ENCODE results near the gene ABHD17B.
"Not testable (repeated sequence)": the region's sequence is repeated elsewhere in the genome, so short reads cannot be mapped to it uniquely, and the experiment has no call there.

The ABHD17B gene

DNA sequence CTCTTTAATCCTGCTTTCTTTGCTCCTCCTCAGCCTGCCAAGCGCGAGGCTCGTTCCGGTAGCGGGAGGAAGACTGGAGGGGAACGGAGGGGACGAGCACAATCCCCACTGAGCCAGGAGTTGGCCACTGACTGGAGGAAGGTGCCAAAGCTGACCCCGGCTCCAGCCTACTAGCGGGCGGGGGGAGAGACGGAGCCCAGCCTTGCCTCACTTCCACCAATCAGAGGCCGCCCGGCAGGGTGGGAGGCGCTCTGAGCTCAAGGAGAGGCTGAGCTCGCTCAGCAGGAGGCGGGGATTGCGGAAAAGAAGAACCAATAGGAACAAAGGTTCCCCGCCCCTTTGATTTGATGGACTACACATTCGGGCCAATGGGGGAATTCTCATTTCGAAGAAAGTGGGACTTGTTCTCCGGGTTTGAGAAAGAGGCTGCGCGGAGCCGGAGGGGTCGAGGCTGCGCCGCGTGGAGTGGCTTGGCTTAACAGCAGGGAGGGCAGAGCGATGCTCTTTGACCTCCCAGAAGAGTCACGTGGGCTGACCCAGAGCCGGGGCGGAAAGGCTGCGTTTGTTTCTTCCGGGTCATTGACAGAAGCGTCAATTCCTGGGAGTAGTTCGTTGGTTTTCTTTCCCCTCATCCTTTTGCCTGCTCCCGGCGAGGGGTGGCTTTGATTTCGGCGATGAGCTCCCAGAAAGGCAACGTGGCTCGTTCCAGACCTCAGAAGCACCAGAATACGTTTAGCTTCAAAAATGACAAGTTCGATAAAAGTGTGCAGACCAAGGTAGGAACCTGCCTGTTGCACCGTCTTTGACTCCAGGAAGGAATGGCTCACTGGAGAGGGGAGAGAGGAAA is at the start of gene ABHD17B, which contains the start of gene C9orf85:
ABHD17B (minus strand) TSS at position 133 of the 847 bp plus-strand sequence. CDS start 36,113 bp downstream, outside the sequence.
C9orf85 (plus strand) TSS at position 579 of the 847 bp plus-strand sequence; CDS start at position 675, 96 bp downstream.
- DNase-seq = peak; percentile 100

DNA sequence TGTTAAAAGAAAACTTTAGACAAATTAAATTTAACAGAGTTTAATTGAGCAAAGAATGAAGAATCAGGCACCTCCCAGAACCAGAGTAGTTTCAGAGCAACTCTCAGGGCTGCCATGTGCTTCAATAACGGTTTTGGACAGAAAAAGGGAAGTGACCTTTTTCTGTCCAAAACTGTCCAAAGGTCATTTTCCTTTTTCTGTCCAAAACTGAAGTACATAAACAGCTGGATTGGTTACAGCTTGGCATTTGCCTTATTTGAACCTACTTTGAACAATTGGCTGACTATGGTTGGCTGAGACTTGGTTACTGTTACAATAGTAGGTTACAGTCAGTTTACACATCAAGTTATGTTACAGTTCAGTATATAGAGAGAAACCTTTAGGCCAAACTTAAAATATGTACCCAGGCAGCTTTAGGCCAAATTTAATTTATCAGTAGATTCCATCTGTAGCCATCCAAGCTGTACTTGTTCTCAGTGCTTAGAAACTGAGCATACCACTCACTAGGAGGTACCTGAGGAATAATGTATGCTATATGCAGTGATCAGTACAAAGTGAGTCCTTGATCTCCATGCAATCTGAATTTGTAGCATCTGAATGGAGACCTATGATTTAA is 44.4 kb upstream of the ABHD17B start:
- no peak for DNase-seq

DNA sequence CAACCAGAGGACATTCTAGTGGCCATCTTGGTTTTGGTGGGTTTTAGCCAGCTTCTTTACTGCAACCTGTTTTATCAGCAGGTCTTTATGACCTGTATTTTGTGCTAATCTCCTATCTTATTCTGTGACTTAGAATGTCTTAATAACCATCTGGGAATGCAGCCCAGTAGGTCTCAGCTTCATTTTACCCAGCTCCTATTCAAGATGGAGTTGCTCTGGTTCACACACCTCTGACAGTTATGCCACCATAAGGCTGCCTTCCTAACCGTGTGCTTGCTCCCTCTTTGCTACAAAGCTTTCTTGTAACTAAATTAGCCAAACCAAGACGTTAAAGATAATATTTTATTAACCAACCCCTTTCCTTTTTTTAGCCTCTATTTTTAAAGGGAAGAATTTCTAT is 43.7 kb upstream of the ABHD17B start:
- not testable (repeated sequence) for DNase-seq

DNA sequence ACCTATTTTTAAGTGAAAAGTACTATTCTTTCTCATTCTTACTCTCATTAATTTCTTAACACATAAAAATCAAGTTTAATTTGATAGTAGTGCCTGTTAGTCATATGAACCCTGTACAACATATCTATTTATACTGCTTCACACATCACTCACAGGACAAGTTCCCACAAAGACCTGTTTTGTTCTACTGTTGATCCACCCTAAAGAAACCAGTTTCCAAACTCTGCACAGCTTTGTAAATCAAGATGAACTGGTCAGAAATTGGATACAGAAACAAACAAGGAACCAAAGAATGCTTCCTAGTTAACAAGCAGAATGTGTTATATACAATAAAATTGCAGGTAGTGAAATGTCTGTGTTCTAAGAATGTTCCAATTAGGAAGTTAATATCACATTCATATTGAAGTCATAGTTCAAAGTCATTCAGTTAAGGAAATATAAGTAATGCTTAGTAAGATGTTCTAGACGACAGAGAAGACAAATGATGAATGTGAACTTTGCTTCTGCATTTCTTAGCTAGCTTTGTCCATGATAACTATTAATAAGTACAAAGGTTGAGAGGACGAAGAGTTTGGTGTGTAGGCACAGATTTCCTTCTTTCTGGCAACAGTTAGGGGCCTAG is 33.9 kb upstream of the ABHD17B start:
- DNase-seq = no peak

DNA sequence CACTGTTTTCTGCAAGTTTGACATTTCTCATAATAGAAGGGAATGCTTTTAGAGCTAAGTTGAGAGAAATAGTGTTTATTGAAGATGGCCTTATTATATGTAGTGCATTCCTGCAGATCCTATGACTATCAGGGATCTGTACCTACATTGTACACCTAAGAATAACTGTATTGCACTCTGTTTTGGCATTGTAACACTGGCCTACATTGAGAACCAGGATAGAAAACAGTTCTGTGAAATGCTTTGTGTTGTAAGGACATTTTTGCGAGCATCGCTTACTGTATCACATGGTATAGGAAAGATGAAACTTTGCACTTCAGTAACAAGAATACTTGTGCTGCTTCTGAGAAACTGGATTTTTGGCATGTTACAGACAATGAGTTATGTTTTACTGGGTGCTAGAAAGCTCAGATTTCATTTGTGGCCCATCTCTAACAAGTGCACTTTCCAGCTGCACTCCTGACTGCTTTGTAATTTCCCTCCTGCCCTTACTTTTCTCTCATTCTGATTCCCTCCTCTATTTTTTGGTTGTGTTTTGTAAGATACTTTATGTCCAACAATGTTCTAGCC is 31.1 kb upstream of the ABHD17B start:
- DNase-seq = no peak

DNA sequence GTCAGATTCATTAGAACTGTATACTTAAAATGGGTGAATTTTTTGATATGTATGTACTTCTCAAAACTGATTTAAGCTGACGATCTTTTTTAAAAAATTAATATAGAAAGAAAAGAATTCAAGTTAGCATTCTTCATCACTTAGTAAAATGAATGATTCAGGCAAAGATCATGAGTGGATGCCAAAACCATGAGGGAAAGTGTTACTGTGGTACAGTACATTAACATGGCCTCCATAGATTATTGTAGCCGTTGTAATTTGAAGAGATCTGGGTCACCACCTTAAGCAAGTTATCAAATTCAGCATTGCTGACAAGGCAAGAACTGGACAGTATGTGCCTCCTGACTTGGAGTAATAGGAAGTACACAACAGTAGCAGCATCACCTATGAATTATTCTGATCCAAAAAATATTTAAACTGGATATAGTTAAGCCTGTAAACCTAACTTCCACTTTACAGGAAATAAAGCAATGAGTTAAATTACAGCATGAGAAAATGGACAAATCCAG is 30.1 kb upstream of the ABHD17B start:
- no peak for DNase-seq

DNA sequence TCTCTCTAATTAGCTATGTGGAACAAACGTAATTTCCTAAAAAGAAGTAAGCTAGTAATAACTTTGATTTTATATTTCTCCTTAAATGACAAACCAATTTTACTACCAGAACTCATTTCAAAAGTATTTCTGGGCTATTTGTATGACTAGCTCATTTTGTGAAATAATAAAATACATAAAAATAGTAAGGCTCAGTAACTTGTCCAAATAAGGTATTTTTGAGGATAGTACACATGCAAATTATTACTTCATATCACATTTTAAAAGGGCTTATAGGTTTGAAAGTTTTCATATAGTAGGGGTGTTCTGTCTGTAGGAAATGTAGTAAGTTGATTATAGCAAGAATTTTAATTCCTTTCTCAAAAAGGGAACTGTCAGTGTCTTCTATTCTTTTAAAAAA is 26.9 kb upstream of the ABHD17B start:
- no peak for DNase-seq

DNA sequence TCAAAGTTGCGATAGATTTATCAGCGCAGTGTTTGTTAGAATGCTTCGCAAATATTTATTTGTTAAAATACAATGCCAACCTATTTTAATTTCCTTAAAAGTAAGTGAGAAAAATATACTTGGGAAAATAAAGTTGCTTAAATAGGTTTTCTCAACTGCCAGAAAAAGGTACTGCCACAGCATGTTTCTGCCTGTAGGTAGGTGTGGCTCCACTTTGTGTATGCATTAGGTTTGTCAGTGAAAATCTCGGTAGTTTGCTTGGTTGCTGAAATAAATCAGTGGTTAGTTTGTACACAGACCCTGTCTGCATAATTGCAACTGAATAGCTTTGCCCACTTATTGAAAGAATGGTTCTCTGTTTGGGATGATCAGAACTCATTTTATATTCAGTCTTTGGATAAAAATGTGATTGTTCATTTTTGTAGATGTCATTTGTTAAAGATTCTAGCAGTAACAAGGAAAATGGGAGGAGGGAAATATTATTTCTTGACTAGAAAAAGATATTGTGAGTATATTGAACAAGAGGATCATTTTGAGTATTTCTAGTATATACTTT is 26.2 kb upstream of the ABHD17B start:
- no peak for DNase-seq

DNA sequence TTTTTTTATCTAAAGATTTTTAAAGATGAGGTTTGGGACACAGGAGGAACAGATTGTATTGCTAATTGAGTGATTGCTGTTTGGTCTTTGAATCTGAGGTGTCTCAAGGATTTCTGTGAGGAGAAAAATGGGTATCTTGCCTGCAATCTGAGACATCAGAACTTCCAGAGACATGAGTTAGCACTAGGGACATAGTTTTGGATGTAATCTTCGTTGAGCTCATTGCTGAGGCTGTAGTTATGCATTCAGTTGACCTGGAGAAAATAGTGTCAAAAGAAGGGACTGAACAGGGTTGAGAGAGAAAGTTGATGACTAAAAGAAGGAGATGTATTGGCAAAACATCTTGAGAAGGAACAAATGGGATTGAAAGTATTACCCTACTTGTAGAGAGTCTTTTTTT is 25.1 kb upstream of the ABHD17B start:
- DNase-seq = no peak

DNA sequence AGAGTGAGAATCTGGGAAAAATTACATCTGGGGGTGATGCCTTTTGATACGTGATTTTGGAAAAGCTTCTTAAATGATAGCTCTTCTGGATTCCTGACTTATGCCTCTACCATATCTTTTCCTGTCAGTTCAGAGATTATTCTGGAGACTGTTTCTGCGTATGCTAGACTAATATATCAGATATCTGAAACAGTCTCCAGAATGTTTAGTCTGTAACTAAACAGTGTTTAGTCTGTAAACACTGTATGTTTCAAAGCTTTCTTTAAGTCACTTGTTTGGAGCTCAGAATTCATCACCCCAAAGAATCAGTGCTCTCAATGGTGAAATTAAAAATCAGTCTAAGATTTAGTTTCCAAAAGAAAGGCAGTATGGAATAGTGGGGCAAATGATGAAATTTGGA is 20.2 kb upstream of the ABHD17B start:
- DNase-seq = no peak

DNA sequence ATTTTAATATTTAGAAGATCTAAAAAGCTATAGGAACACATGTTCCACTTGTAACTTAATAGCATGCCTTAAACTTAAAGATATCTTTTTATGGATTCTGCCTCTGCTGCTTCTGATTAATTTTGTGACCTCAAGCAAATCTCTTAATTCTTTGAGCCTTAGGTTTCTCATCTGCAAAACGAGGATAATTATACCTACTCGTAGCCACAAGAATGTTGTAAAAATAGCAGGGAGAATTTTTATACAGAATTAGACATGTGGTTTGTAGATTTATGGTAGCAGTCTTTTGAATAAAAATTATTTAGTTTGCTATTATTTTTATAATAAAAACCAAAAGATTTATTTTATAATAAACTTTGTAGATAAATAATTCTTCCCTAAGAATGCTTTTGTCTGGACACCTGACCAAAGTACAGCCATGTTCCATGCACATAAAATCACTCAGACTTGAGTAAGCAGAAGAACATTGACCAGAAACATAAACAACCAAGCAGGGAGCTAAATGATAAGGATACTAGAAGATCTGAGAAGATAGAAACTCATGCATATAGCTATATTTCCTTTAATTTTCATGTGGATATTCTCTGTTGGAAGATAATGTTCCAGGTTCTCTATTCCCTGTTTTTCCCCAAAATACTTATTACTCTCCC is 18.9 kb upstream of the ABHD17B start:
- no peak for DNase-seq

DNA sequence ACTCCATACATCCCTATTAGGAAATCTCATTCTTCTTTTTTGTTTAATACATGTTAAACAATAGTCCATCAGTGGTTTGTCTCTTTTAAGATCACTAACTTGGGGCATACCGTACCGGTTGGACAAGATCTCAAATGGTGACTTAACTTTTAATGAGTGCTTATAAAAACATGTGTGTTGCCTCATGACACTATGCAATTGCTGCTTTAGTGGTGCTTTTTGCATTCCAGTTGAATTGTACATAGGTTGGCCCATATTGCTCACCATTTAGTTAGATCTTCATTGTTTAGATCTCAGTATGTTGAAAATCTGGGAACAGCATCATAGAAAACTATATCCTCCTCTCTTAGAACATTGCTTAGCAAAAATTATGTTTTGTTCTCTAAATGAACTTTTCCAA is 18.2 kb upstream of the ABHD17B start:
- DNase-seq = no peak

DNA sequence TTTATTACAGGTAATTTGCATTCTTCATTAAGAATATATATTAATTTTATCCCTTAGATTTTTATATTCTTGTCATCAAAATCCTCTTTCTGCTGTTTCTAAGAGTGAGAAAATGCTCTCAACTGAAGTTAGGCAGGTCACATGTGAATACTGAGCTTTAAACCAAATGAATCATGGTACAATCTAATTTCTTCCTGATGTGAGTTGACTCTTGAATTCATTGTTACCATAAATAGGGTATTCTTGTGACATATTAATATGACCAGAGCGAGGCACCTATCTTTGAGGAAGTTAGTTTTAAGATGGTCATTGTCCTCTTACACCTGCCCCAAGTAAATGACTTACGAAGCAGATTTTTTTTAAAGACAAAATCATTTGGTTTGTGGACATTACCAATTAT is 17.8 kb upstream of the ABHD17B start:
- no peak for DNase-seq

DNA sequence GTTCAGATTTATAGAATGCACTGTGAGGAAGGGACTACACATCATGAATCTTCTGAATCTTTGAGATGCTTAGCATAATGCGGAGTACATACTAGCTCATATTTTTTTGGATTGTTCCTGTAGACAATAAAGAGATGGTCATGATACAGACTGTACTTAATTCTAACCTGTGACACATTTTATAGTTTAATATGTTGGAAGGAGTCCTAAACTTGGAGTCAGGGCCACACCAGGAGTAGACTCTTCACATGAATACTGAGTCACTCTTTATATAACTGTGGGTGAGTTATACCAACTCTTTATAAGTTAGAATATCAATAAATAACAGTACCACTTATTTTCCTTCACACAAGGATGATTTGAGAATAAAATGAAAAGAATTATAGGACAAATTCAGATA is 17.4 kb upstream of the ABHD17B start:
- no peak for DNase-seq

DNA sequence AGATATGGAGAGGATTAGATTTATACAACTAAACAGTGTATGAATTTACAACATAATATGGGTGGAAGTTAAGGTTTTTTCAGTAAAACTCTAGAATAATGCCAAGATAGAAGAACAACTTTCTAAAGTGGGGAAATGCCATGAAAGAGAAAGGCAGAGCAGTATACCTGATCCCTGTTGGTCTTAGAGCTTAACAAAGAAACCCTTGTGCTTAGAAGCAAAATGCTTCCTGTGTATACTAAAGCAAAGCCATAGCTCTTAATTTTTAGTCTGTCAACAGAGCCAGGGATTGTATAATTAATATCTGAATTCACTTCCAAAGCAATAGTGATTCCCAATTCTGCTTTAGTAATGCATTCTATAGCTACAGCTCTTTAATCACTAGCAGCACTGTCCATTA is 14.8 kb upstream of the ABHD17B start:
- no peak for DNase-seq

DNA sequence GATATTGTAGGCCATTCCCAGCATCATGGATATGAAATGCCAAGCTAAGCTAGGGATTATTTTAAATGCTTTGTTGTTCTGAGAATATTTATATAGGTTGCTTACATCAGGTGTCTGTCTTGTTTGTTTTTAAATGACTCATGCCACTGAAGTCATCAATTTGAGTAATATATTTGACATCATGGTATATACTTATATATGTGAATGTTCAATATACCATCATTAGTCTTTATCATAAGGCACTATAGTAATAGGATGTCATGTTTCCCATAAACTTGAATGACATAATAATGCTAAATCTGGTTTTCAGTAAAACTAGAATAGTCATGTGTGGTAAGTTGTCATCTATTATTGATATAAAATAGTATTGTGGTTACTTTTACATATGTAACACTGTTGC is 13.6 kb upstream of the ABHD17B start:
- no peak for DNase-seq

DNA sequence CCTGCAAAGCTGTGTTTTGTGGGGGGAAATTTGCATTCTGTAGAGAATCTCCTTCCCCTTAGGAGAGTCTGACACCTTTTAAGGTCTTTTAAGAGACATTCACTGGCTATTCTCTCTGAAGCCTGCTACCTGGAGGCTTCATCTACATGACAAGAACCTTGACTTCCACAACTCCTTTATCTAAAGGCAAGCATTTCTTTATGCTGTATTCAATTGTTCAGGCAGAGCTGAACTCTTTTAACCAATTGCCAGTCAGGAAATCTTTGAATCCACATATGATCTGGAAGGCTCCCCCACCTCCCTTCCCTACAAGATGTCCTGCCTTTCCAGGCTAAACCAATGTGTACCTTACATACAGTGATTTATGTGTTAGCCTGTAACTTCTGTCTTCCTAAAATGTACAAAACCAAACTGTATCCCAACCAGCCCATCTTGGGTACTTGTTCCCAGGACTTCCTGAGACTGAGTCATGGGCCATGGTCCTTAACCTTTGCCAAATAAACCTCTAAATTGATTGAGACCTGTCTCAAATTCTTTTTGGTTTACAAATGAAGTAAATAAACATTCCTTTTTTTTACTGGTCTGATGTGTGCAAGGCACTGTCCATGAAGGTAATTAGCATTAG is 10.3 kb upstream of the ABHD17B start:
- no peak for DNase-seq

DNA sequence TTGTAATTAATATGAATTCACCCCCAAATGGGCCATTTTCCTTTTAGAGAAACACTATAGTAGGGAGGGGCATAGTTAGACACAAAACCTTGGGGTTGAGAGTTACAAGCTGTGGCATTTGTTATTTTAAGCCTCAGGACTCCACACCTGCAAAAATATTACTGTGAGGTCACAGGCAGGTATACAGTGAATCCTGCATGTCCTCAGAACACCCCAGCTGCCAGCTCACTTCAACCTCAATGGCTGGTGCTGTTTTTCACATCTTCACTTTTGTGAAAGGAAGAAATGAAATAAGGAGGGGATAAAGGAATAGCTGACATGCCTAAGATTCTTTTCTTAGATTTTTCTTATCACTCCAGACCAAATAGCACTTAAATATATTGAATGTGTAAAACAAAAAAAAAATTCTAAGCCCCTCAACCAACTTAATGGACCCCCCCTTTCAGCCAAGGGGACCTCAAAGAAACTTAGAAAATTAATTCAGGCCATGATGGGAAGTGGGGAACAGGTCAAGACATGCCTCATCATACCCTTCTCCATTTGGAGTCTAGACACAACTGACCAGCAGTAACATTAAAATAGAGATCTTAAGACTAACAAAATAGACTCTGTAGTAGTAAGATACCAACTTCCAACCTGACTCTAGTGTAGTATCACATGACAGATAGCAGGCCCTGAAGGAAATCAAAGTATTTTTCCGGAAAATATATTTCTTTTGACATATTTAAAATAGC is 9.6 kb upstream of the ABHD17B start:
- DNase-seq = no peak

DNA sequence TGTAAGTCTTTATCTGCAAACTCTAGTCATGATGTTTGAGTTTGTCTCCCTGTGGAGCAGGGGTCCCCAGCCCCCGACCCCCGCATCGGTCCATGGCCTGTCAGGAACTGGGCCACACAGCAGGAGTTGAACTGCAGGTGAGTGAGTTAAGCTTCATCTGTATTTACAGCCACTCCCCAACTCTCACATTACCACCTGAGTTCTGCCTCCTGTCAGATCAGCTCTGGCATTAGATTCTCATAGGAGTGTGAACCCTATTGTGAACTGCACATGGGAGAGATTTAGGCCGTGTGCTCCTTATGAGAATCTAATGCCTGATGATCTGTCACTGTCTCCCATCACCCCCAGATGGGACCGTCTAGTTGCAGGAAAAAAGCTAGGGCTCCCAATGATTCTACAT is 7.4 kb upstream of the ABHD17B start:
- no peak for DNase-seq

DNA sequence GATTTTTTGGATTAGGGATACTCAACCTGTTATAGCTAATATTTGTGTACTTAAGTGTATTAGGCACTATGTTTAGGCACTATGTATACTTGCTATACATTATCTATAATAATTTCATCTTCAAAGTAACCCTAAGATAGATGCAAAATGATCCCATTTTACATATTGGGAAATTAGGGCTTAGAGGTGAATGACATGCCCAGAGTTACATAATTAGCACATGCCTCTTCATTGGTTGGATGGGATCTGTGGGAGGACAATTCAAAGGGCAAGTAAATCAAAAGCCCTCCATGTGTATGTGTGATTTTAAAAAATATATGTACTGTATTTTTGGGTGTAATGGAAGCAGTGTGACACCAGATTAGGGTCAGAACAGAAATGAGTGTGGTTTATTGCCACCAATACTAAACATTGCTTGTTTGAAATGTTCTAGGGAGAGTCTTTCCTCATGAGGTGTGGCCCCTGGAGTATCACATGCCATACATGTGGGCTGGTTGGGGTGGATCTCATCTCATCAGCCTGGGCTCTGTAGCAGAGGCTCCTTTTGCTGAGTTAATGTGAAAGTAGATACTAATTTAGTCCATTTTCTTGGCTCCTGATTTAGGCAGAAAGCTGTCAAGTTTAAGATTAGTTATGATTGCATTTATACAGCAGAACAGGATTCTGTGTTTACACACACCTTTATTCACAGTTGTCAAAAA is 6.0 kb upstream of the ABHD17B start:
- no peak for DNase-seq

DNA sequence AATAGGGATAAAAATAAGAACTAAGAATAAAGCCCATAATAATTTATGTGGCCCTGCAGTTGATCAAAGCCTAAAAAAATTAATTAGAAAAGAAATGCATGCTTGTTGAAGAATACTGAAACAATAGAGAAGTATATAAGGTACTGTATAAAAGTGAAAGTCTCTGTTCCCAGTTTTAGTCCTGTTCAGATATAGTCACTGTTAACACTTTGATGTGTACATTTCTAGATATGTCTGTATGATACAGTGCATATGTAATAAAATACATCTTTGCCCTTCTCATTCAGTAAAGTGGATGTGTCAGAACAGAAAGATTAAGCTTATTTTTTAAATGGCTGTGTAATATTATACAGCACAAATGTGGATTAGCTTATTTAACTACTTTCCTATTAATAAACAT is 4.5 kb upstream of the ABHD17B start:
- no peak for DNase-seq

All from islet precursor cell (in vitro differentiated cells).